ENCODE data around the gene AKR1B1. TPM values are rescaled to one million over a fixed set of nuclear protein-coding genes. Genes with fewer than 3 reads are reported as not detected.

AKR1B1 gene
- total RNA-seq, 1 experiment from 2014 or later = 104 TPM

DNA sequence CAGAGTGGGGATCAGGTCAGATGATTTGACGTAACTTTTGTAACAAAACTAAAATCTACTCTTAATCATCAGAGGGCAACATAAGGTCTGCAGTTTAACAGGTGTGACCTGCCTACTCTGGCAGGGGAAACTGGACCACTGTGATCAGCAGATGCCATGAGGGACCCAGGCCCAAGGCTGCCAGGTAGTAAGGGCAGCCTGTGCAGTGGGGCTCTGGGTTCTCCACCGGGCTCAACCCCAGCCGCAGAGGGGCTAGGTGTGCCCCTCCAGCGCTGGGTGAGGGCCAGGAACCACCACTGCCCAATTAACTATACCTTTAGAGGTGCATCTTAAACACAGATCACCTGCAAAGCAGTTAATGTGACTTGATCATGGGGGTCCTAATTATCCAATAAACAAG is 17.6 kb downstream of the AKR1B1 start:
- peaks cover 12% of the 10 kb centered on the region for H3K36me3 ChIP-seq (ENCODE audit: insufficient read depth, low read length, poor library complexity, severe bottlenecking)
- H3K27ac ChIP-seq (ENCODE audit: low read depth, low read length, poor library complexity, severe bottlenecking) = no peak overlapping the region
- peaks cover 6% of the 10 kb centered on the region for H3K9me3 ChIP-seq (ENCODE audit: low read depth, low read length, poor library complexity, severe bottlenecking)
- H3K27me3 ChIP-seq (replicated peaks; ENCODE audit: insufficient read depth, low read depth, low read length, poor library complexity) = no peaks in the 10 kb centered on the region
- no peaks in the 10 kb centered on the region for H3K4me1 ChIP-seq (ENCODE audit: insufficient read depth, low read length, poor library complexity, severe bottlenecking)
- no peak for TF ChIP-seq EZH2 (IDR thresholded peaks at IDR 0.05; ENCODE audit: borderline replicate concordance, low read depth, low read length, poor library complexity, severe bottlenecking)
- TF ChIP-seq, protein P1, sequence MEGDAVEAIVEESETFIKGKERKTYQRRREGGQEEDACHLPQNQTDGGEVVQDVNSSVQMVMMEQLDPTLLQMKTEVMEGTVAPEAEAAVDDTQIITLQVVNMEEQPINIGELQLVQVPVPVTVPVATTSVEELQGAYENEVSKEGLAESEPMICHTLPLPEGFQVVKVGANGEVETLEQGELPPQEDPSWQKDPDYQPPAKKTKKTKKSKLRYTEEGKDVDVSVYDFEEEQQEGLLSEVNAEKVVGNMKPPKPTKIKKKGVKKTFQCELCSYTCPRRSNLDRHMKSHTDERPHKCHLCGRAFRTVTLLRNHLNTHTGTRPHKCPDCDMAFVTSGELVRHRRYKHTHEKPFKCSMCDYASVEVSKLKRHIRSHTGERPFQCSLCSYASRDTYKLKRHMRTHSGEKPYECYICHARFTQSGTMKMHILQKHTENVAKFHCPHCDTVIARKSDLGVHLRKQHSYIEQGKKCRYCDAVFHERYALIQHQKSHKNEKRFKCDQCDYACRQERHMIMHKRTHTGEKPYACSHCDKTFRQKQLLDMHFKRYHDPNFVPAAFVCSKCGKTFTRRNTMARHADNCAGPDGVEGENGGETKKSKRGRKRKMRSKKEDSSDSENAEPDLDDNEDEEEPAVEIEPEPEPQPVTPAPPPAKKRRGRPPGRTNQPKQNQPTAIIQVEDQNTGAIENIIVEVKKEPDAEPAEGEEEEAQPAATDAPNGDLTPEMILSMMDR (conservative IDR thresholded peaks at IDR 0.05; ENCODE audit: low read depth, low read length) = no peak
- POLR2A ChIA-PET (ENCODE audit: low non-redundant PET) = no interaction called here
- CTCF ChIA-PET = no interaction called here
- no peak overlapping the region for H3K4me3 ChIP-seq (ENCODE audit: low read depth, low read length, poor library complexity, severe bottlenecking)
- no TSS peak for BruUV-seq (replicated peaks)
- no peak for DNase-seq (ENCODE audit: low spot score)
- intact Hi-C loops (cut with micrococcal nuclease; ENCODE audit: unreplicated experiment) = no loop called here

DNA sequence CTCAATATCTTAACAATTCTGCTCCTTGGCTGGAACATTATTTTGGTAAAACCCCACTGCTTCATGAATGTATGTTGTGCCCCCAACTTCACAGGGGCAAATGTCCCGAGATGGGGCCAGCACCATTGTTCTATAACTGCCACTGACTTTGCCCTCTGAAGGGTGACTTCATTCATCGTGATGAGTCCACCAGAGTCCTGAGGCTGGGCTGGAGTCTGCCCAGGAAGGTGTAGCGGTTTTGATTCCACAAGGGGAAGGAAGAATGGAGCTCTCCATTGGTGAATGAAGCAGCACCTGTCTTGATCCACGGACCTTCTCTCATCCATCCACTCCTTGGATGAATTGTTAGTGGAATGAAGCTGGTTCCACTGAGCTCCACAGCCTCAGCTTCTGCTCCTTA is 18.4 kb downstream of the AKR1B1 start:
- ChIA-PET CTCF (no interaction called here), POLR2A (ENCODE audit: low non-redundant PET) (no interaction called here)
- no peak for DNase-seq (ENCODE audit: low spot score)
- H3K27ac ChIP-seq (ENCODE audit: low read depth, low read length, poor library complexity, severe bottlenecking) = no peak overlapping the region
- H3K4me3 ChIP-seq (ENCODE audit: low read depth, low read length, poor library complexity, severe bottlenecking) = no peak overlapping the region
- TF ChIP-seq, protein P1 (conservative IDR thresholded peaks at IDR 0.05; ENCODE audit: low read depth, low read length) = no peak
- no peak for TF ChIP-seq EZH2 (IDR thresholded peaks at IDR 0.05; ENCODE audit: borderline replicate concordance, low read depth, low read length, poor library complexity, severe bottlenecking)
- H3K4me1 ChIP-seq (ENCODE audit: insufficient read depth, low read length, poor library complexity, severe bottlenecking) = no peaks in the 10 kb centered on the region
- BruUV-seq (replicated peaks) = no TSS peak
- H3K27me3 ChIP-seq (replicated peaks; ENCODE audit: insufficient read depth, low read depth, low read length, poor library complexity) = no peaks in the 10 kb centered on the region
- intact Hi-C loops (cut with micrococcal nuclease; ENCODE audit: unreplicated experiment) = no loop called here
- peaks cover 10% of the 10 kb centered on the region for H3K36me3 ChIP-seq (ENCODE audit: insufficient read depth, low read length, poor library complexity, severe bottlenecking)
- peaks cover 6% of the 10 kb centered on the region for H3K9me3 ChIP-seq (ENCODE audit: low read depth, low read length, poor library complexity, severe bottlenecking)

DNA sequence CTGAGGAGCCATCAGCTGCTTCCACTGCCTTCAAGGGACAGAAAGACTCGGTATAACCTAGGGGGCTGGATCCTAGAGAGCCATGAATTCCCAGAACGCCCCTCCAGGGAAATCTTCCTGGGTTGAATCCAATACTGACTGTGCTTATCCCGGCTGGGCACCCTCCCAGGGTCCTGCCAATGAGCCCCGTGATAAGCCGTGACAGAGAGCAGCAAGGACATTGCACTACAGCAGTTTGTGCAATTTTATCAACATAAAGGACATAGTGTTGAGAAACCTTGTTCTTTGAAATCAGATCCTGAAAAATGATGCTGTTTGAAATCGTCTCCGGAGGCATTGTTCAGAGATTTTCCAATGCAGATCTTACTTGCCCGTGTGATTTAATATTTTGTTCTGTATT is 18.8 kb downstream of the AKR1B1 start:
- ChIA-PET CTCF (no interaction called here), POLR2A (ENCODE audit: low non-redundant PET) (no interaction called here)

More for the DNA sequence above, 18.8 kb downstream of the AKR1B1 start:
- H3K4me3 ChIP-seq (ENCODE audit: low read depth, low read length, poor library complexity, severe bottlenecking) = no peak overlapping the region
- no peaks in the 10 kb centered on the region for H3K4me1 ChIP-seq (ENCODE audit: insufficient read depth, low read length, poor library complexity, severe bottlenecking)
- H3K9me3 ChIP-seq (ENCODE audit: low read depth, low read length, poor library complexity, severe bottlenecking) = peaks cover 6% of the 10 kb centered on the region
- no peak for DNase-seq (ENCODE audit: low spot score)
- H3K36me3 ChIP-seq (ENCODE audit: insufficient read depth, low read length, poor library complexity, severe bottlenecking) = peaks cover 8% of the 10 kb centered on the region
- no peaks in the 10 kb centered on the region for H3K27me3 ChIP-seq (replicated peaks; ENCODE audit: insufficient read depth, low read depth, low read length, poor library complexity)
- BruUV-seq (replicated peaks) = no TSS peak
- TF ChIP-seq, protein P1 (conservative IDR thresholded peaks at IDR 0.05; ENCODE audit: low read depth, low read length) = no peak
- TF ChIP-seq EZH2 (IDR thresholded peaks at IDR 0.05; ENCODE audit: borderline replicate concordance, low read depth, low read length, poor library complexity, severe bottlenecking) = no peak
- intact Hi-C loops (cut with micrococcal nuclease; ENCODE audit: unreplicated experiment) = no loop called here
- H3K27ac ChIP-seq (ENCODE audit: low read depth, low read length, poor library complexity, severe bottlenecking) = no peak overlapping the region
